NCI-H524 (cell line): ENCODE results near the gene MORC1.
"Not testable (repeated sequence)": the region's sequence is repeated elsewhere in the genome, so short reads cannot be mapped to it uniquely, and the experiment has no call there.

Experiments
- DNase-seq, 2 experiments: peaks; one replicate each; lab custom pipeline; 2025; lab: John Stamatoyannopoulos, UW

The MORC1 gene

DNA sequence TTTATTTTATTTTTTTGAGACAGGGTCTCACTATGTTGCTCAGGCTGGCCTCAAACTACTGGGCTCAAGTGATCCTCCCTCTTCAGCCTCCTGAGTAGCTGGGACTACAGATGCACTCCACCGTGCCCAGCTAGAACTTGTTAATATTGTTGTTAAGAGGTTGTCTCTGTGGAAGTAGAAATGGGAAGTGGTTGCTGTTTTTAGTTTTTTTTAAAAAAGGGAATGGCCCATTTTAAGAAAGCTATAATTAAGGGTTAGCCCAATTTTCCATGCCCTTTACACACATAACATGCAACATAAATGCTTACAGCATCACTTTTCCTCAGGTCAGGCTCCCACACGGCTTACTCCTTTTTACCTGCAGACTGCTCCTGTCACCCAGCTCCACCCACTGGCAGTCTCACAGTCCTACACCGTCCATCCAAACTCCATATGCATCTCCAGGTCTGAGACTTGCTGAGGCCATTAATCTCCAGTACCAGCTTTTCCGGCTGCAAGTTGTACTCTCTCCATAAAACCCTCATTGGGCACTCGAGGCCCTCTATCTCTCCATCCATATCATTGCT, 19.8 kb downstream of the MORC1 start:
- peak; percentile 81 to 84 for DNase-seq

DNA sequence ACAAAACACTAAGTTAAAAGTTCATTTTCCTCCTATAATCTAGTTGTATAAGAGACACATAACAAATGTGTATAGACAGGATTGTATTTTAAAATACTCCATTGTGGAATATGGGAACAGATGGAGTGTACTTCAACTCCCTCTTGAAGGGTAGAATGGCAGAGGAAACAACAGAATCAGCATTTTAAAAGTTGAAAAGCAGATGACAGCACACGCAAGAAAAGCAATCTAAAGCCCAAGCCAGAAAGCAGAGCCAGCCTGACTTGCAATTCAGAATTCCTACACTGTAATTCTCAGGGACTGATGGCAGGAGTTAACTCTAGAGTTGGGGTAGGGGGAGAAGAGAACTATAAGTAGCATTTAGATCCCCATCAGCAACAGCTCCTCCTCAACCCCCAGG, 22.8 kb downstream of the MORC1 start:
- peak; percentile 86 to 97 for DNase-seq

- no peak for DNase-seq
These were observed 24.4 kb downstream of the MORC1 start for GRCh38 chr3:109093561-109093960.

GRCh38 chr3:109091846-109092245, 26.1 kb downstream of the MORC1 start:
- DNase-seq: no peak

- DNase-seq: no peak
These were observed 28.7 kb downstream of the MORC1 start for GRCh38 chr3:109089265-109089664.

GRCh38 chr3:109081746-109082510, 36.0 kb downstream of the MORC1 start:
- peak; percentile 32 to 75 for DNase-seq

DNA sequence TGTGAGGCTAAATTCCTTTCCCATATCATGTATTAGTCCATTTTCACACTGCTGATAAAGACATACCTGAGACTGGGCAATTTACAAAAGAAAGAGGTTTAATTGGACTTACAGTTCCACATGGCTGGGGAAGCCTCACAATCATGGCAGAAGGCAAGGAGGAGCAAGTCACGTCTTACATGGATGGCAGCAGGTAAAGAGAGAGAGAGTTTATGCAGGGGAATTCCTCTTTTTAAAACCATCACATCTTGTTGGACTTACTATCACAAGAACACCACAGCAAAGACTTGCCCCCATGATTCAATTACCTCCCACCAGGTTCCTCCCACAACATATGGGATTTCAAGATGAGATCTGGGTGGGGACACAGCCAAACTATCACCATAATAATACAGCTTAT, 37.8 kb downstream of the MORC1 start:
- not testable (repeated sequence) for DNase-seq

GRCh38 chr3:109073116-109073515, 44.8 kb downstream of the MORC1 start:
- no peak for DNase-seq

DNA sequence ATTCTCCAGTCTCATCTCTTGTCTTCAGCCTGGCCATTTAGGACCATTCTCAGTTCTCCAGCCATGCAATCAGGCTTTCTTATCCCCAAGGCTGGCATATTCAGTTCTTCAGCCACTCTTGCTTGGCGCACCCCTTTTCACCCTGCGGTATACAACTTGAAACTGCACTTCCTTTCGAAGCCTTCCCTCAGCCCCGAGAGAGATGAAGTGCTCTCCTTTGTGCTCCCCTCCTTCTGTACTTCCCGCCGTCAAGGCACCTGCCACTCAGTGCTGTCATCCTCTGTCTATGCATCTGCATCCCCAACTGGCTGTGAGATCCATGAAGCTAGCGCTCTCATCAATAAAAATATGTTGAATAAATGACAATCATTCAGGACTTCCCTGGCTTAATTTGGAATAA, 45.7 kb downstream of the MORC1 start:
- no peak for DNase-seq

DNA sequence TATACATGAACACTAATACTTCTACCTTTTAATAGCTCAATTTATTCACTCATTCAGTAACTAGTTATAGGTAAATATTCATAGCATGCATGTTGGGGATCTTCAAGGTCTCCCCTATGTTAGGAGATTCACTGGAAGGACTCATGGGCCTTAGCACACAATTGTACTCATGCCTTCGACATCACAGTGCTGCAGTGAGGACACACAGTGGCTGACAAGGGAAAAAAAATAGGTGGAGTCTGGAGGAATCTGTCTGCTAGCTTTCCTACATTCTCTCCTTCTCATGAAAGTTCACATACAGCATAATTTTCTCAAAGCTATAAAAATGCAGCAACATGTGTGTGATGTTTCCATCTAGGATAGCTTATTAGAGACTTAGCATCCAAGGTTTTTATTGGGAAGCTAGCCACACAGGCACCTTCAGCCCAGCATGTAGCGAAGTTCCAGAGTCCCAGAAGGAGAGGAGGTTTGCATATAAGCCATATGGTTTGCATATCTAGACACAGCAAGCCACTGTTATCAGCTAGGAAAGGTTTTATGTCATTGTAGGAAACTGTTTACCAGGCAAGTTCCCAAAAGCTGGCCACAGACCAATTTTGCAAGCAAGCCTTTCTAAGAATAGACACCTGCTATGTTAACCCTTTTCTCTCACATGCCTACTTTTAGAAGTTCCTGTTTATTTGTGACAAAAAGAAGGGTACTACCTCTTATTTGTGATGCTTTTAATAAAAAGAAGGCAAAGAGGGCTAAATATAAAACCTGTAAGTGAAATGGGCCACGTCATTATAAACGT, 46.4 kb downstream of the MORC1 start:
- DNase-seq: peak in 1 of 2 experiments; percentile 43

- DNase-seq: no peak
These were observed 47.7 kb downstream of the MORC1 start for GRCh38 chr3:109070211-109070610.

GRCh38 chr3:109066864-109067263, 51.1 kb downstream of the MORC1 start:
- DNase-seq: no peak

DNA sequence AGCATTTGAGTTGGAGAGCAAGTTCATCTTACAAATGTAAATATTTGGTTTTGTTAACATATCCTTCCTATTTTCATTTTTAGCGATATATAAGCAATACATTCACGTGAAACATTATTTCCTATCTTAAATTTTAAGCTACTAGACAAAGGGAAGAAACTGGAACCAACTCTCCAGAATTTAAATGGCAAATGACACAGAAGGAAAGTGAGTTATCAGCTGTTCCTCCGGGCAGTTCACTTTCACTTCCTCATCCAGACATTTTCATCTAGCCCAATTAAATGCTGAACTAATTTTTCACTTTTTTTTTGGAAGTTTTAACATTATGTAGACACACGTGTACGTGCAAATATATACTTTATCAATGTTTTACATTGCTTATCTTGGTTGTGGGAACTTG, 58.7 kb downstream of the MORC1 start:
- DNase-seq: no peak

DNA sequence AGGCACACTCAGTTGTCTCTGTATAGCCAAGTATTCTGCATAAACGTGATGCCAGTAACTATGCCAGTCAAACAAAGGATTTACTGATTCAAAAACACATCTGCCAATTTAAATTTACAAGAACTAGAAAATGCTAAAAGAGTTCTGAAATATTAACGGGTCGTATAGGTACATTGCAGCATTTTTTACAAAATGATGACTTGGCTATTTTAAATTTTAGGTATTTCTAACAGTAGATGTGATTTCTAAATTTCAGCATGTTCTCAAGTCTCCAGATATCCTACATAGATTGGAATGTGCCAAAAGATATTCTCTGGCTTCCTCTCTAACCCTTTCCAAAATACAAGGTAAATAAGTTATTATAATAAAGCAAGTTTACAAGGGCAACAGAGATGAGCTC, 60.3 kb downstream of the MORC1 start:
- DNase-seq: no peak

DNA sequence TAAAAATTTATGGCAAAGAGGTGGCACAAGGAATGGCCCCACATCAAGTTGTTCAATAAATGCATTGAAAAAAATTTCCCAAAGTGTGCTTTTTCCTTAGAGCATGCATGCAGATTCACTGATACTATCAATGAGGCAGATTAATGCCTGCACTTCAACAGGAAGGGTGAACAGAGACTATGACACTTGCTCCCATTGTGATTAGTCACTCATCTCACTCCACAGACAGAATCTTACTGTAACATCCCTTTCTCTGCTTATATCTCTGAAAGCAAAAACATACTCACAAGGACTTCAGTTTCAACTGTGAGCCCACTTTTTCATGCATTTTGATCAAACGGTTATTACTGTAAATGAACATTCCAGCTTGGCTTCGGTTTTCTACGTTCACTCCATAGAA, 60.9 kb downstream of the MORC1 start:
- no peak for DNase-seq

DNA sequence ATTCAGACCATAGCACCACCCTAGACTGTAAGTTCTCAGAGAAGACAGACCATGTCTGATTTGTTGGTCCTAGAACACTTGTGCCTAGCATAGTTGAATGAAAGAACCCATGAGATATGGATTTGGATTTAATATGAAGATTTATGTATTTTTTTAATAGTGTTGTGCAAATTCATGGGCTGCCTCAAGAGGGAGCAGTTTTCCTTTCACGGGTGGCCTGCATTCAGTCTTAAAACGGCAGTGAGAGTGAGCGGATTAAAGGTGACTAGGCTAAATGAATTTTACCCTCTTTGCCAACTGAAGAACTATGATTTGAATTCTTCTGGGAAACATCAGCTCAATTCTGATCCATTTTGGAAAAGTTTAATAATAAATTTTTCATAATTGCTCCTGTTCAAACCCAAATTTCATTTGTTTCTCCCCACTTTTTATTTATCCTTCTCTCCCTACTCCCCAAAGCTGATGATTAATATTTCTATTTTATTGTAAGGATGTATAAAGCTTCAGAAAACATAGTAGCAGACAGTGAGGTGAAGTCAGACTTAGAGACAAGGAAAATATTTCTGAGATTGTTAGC, 67.3 kb downstream of the MORC1 start:
- DNase-seq: peak; percentile 73 to 86

GRCh38 chr3:109047366-109047765, 70.6 kb downstream of the MORC1 start:
- no peak for DNase-seq

DNA sequence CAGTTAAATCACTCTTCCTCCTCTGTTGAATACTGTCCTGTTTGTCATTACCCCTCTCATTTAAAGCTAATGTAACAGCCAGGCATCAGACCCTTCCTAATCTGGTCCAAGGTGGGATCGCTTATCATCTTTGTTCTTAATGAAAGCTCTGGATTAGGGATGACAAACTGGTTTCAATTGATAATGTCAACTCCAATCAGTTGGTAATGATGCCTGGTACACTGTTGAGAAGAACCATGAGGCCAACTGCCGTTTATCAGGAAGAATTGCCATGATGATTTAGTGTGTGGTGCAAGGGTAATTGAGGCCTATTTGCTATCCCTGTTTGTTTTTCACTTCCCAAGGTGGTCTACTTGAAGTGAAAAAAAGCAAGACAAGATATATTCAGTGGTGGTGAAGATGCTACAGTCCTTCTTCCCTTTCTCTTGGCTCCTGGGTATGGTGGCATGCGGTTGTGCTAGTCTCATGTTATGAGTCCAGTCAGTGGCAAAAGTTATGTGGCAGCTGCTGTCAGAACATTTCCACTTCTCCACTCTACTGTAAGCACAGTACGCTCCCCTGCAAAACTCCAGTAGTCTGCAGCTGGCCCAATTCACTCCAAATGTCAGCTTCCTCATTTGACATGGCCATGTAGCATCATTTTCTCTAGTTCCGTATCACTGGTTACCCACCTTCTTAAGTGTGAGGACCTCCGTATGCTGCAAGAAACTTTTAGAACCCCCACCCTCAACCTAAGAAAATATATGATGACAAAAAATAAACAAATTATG, 72.5 kb downstream of the MORC1 start:
- DNase-seq: no peak

GRCh38 chr3:109035082-109035481, 82.9 kb downstream of the MORC1 start:
- no peak for DNase-seq

DNA sequence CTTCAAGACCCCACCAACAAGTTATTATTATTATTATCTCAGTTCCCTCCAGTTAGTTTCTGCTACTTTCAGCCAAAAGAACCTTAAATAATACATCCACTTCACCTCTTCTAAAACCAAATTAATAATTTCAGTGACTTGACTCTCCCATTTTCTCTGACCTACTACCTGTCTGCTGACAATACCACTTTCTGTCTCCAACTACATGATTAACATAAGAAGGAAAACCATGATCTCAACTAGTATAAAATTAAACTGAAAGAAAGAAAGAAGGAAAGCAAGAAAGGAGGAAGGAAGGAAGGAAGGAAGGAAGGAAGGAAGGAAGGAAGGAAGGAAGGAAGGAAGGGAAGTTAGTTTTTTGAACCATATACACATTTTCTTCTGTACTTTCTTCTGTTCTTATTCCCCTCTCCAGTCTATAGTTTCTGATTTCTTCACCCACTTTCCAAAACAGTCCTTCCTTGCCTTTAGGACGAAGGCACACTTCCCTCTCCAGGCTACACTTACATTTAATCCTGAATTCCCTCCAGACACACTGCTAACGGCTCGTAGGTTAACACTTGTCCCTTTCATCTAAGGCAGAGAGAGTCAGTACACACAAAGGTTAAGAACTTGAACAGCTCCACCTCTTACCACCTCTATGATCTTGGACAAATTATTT, 84.8 kb downstream of the MORC1 start:
- DNase-seq: no peak

- DNase-seq: no peak
These were observed 89.2 kb downstream of the MORC1 start for GRCh38 chr3:109028753-109029152.
